GM12873 (cell line): ENCODE data around the gene GAS2L1.

Experiments used
- CTCF ChIP-seq: IDR thresholded peaks from 2 replicates; pipeline ENCODE4 v1.5.1; 2012; ENCODE audit warnings: low read depth, mild to moderate bottlenecking, moderate library complexity, low read length, control low read depth; ENCODE audit not compliant: insufficient read depth; ENCODE audit errors: missing control alignments

Gene GAS2L1

GRCh38 chr22:29340566-29340965, 34.1 kb downstream of the GAS2L1 start:
- no peak for TF ChIP-seq CTCF

DNA sequence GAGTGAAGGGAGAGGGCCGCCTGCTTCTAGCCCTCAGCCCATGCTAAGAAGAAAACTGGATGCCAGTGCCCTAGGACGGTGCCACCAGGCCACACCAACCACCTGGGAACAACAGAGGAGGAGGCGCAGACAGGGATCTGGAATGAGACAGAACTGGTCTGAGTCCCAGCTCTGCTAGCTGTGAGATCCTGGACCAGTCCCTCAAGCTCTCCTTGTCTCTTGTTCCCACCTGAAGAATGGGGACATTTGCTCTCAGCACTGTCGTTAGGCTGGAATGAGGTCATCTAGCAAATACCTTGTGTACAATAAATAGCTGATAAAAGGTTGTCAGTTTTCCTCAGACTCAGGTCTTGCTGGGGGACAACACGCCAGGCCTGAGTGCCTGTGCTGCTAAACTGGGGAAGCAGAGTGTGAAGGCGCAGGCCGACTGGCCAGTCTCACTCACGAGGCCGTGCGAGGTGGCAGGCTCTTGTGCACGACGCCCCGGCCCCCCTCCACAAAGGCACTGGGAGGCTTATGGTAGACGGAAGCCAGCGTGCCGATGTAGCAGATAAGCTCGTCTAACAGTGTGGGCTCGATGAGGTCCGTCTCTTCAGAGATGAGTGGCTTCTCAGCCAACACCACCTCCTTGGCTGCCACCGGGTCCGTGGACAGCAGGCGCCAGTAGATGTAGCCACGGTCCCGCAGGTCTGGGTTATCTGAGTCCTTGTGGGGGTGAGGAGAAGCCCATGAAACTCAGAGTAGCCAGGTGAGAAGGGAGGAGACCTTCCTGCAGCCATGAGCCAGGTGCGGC, 34.8 kb downstream of the GAS2L1 start:
- TF ChIP-seq CTCF = no peak

DNA sequence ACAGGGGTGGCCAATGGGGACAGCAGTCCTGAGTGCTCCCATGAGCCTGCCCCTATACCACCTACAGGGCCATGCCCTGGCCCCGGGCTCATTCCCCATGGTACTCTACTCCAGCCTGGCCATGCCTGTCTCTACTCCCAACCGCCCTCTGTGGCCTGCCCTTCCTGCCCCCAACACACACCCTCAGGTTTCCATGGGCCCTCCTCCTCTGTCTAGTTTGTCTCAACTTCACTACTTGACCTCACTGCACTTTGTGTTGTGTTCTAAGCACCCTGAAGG, 35.3 kb downstream of the GAS2L1 start:
- TF ChIP-seq CTCF = no peak

DNA sequence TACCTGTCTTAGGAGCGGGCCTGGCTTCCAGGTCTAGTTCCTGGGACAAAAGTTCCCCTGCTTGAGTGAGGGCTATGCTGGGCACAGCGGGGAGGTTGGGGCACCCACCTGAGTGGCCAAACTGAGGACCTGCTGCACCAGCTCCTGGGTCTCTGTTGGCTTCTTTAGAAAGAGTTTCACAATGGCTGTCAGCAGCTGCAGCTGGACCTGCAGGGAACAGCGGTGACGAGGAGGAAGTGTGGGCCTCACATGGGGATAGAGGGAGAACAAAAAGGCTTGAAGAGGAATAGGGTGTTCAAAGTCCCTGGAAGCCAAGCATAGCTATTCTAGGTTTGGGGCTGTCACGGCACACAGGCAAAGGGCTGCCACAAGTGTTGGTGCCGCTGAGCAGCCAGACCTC, 35.7 kb downstream of the GAS2L1 start:
- TF ChIP-seq CTCF = no peak

DNA sequence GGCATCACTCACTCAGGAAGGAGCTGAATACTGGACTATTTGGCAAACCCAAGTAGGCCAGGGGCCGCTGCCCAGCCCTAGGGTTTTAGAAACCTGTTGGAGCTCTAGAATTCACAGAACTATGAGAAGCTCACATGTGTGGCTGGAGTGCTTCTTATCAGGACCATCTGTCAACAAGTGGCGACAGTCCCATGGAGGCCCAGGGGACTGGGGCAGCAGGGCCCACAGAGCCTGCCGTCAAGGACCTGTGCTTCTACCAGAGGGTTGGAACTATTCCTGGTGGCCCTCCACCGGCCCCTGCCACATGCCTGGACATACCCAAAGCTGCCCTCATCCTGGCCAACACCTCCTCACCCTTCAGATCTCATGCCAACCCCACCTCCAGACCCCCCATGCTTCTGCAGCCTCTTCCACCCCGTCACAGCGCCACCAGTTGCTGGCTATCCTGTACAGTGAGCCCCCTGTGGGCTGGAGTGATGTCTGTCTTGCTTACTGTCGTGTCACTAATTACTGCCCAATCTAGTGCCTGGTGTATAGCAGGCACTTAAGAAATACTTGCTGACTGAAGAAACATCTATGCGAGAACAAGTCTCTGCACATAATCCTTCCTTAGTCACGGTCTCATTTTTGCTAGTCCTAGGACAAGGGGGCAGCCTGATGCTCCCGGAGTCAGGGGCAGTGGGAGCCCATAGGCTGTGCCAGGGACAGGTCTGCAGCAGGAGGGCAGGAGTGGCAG, 36.3 kb downstream of the GAS2L1 start:
- no peak for TF ChIP-seq CTCF

- no peak for TF ChIP-seq CTCF
Measured at GRCh38 chr22:29343313-29343805, 36.9 kb downstream of the GAS2L1 start.

GRCh38 chr22:29344137-29344536, 37.7 kb downstream of the GAS2L1 start:
- TF ChIP-seq CTCF = no peak
